ENCODE measurements around the gene RUBCNL.
"Not testable (repeated sequence)": the region's sequence is repeated elsewhere in the genome, so short reads cannot be mapped to it uniquely, and the experiment has no call there.

RUBCNL gene, protein sequence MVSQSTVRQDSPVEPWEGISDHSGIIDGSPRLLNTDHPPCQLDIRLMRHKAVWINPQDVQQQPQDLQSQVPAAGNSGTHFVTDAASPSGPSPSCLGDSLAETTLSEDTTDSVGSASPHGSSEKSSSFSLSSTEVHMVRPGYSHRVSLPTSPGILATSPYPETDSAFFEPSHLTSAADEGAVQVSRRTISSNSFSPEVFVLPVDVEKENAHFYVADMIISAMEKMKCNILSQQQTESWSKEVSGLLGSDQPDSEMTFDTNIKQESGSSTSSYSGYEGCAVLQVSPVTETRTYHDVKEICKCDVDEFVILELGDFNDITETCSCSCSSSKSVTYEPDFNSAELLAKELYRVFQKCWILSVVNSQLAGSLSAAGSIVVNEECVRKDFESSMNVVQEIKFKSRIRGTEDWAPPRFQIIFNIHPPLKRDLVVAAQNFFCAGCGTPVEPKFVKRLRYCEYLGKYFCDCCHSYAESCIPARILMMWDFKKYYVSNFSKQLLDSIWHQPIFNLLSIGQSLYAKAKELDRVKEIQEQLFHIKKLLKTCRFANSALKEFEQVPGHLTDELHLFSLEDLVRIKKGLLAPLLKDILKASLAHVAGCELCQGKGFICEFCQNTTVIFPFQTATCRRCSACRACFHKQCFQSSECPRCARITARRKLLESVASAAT

DNA sequence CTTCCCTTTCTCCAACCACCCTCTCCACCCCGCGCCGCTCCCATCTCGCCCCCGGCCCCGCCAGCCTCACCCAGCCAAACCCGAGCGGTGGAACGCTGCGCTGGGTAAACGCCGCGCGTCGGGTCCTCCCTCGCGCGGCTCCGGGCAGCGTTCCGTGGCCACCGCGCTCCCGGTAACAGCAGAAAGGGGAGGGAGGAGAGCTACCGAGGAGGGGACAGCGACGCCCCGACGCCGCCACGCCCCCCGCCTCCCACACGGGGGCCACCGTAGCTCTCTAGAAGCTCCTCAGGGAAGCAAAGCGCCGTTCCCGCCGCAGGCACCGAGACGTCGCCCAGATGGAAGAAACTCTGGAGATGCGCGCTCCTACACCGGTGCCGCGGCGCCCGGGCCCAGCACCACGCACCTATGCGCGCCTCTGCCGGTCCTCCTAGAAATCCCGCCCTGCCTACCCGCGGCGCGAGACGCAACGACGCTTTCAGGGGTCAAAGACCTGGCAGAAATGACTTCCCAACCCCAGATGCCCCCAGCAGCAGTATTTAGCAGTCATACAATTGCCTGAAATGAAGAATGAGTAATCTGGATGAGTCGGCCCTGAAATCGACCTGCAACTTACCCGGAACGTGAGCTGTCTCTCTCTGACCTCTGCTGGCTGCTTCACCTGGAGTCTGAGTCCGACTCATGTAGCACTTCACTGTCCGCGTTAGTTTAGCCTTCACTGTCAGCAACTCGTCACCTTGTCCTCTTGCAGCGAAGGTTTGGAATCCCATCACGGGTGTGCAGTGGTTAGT, at the start of gene RUBCNL:
Gene RUBCNL (minus strand): TSS at position 189 of the 788 bp plus-strand sequence. CDS start 14,777 bp downstream, outside the sequence.
- peak; percentile 17 for DNase-seq (ENCODE audit: low read depth)

DNA sequence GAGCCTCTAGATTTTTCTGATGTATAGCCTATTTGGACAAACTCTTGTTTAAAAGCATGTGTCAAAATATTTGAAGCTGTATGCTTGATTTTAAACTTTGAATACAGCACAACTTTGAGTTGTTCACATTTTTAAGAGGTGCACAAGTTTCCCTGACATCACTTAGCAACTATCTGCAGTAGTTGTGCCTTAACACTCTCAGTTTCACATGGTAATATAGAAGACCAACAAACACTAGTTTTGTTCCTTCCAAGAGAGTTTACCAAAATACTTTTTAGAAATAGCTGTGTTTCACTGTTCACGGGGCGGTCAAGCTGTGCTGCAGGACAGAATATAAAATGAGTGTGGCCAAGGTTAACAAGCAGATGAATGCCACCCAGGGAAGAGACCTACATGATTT, 42.5 kb upstream of the RUBCNL start:
- not testable (repeated sequence) for DNase-seq (ENCODE audit: low read depth)

DNA sequence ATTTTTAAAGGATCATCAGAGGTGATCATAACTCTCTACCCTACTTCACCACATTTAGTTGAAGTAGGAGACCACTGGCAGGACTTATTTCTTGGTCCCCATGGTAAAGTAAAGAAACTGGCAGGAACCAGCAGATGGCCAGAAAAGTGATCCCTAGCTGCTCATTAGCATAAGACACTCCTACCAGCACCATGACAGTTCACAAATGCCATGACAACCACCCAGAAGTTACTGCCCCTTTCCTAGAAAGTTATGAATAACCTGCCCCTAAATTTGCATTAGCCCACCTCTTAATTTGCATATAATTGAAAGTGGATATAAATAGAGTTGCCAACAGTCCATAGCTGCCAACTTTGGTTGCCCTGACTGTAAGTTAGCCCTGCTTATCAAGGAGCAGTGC, 18.4 kb upstream of the RUBCNL start:
- DNase-seq (ENCODE audit: low read depth) = no peak

DNA sequence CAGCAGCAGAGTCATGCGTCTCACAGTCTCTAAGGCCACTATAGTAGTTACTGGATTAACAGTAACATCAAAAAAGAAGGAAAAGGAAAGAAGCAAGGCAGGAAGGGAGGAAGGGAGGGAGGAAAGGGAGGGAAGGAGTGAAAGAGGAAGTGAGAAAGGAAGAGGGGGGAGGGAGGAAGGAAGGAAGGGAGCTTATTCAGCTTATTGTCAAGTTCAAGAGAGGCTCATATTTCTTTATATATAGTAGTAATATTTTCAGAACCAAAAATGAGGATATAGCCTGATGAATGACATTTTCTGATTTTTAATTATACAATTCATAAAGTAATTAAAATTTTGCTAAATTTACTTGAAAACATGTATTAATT, 17.7 kb upstream of the RUBCNL start:
- DNase-seq (ENCODE audit: low read depth) = no peak

DNA sequence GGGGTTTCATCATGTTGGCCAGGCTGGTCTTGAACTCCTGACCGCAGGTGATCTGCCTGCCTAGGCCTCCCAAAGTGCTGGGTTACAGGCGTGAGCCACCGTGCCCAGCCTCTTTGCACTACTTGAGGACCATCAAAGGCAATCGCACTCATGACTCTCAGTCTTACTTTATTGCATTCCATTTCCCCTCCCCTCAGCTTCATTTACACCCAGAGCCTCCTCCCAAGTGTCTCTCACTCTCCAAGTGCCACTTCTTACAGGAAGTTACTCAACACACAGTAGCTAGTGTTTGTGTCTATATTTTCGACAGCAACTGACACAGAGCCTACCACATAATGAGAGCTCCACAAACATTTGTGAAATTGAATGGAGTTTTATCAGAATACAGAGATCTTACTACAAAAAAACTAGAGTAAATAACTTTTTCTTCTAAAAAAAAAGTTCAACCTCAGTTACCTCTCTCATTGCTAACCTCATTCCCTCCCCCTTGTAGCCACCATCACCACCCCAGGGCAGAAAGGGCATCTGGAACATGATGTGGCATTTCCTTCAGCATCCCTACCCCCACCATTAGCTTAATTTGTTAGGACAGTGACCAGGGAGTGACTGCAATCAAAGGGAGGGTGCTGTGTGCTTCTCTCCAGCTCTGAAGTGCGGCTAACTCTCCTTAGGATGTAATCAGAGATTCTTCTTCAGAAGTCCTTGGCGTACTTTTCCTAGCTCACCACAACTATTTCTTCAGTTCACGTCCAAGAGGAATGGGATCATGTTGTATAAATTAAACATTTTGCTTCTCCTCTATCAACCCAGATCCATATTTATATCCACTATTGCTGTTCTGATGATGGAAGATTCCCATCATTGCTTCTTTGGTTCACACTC, 17.0 kb upstream of the RUBCNL start:
- DNase-seq (ENCODE audit: low read depth) = no peak

DNA sequence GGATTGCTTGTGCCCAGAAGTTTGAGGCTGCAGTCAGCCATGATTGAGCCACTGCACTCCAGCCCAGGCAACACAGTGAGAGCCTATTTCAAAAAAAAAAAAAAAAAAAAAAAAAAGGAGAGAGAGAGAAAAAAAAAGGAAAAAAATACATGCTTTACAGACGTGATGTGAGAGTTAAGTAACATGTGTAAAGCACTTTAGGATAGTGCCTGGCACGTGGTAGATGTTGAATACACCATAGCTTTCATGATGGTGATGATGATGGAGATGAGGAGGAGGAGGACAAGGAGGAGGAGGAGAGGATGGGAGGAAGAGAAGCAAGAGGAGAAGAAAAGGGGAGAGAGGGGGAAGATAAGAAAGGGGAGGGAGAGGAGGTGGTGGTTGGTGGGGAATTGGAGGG, 15.1 kb upstream of the RUBCNL start:
- no peak for DNase-seq (ENCODE audit: low read depth)

DNA sequence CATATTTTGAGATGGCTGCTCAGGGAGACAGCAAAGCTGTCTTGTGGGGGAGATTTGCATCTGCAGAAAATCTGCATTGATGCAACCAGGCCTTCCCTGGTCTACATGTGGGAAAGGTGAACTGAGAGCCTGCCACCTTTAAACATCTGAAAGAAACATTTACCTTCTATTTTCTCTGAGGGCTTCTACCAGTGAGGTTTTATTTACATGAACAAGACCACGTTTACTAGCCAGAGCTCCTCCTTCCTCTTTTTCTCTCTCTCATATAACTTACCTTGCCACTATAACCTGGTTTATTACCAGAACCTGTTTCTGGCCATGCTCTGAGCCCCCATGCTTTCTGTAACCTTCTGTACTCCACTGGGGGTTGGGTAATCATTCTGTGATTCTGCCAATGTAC, 14.4 kb upstream of the RUBCNL start:
- DNase-seq (ENCODE audit: low read depth) = no peak

DNA sequence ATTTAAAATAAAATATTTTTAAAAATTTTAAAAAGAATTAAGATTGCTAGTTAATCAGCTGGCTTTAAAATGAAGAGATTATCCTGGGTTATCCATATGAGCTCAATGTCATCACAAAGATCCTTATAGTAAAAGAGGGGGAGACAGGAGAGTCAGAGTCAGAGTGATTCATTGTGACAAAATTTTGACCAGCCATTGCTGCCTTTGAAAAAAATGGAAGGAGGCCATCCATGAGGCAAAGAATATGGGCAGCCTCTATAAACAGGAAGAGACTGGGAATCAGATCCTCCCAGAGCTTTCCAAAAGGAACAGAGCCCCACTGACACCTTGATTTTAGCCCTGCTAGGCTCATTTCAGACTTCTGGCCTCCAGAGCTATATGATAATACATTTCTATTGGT, 9.3 kb upstream of the RUBCNL start:
- no peak for DNase-seq (ENCODE audit: low read depth)

DNA sequence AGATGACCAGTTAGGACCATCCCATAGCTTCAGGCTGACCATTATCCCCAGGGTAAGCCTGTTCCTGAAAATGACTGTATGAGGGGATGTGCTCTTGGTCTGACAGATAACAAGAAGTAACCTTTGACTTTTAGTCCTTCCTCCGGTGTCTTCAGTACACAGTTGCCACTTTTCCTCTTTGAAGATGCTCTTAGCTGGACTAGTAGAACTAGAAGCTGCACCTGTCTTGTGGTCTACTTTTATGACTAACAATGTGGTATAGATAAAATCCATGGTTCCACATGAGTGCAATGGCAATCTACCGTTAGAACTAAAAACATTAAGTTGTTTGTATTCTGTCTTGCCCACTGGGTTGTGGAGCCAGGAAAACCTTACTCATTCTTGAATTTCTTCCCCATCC, 5.9 kb upstream of the RUBCNL start:
- no peak for DNase-seq (ENCODE audit: low read depth)

DNA sequence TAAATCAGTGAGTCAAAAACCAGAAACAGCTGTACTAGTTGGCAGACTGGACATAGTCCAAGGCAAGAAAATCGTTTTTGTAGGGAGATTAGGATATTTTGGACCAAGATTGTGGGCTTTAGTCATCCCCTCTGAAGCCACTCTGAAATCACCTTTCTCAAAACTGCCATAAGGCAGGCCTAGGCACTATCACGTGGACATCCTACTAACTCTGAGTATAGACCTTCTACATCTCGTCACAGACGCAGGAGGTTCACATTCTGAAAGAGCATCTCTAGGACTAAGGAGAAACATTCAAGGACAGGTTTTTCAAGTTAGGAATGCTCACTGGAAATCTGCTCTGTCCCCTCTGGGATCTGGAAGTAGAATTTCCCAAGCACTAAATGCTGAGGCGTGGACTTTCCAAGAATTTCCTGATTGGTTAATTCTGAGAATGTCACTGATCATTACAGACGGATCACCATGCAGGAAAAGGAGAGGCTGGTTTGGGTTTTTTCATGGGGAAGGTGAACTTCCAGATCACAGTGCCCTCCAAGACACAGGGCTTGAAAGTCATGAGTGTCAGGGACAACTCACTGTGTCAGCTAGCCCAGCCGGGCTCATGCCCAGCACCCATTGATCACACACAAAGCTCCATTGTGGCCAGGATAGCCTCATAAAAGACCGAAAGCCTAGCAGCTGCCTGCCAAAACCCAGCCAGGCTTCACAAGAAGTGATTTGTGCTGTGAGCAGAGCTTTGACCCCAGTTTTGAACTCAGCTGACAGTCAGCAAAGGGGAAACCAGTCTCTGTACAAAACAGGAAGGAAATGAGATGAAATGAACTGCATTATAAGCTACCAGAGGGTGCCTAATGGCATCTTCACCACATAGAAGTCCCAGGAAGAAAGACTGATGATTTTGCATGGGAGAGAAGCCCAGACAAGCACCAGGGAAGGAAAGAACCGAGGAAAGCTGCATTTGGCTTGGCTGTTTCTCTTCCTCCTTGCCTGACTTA, 2.7 kb upstream of the RUBCNL start:
- no peak for DNase-seq (ENCODE audit: low read depth)

DNA sequence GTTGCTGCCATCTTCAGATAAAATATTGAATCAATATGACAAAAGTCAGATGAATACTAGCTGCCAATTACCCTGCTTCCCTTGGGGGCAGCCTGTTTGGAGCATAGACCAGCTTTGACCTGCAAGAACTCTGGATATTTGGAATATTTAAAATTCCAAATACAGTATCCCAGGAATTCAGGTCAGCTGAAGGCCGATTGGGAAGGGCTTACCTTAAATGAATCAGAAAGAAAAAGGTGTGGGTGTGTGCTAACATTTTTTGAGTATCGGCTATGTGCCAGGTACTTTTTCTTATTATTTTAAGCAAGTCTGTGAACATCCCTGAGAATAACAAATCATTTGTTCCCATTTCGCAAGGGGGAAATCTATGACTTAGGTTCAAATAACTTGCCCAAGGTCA, 1.8 kb upstream of the RUBCNL start:
- DNase-seq (ENCODE audit: low read depth) = no peak

DNA sequence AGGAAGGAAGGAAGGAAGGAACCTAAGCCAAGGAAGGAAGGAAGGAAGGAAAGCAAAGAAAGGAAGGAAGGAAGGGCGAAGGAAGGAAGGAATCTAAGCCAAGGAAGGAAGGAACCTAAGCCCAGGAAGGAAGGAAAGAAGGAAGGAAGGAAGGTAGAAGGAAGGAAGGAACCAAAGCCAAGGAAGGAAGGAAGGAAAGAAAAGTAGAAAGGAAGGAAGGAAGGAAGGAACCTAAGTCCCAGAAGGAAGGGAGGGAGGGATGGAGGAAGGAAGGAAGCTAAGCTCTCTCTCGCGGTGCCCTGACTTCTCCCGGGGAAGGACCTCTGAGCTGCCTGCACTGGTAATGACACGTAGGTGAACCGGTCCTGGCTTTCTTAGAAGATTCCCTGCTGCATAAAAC, 1.3 kb upstream of the RUBCNL start:
- no peak for DNase-seq (ENCODE audit: low read depth)

DNA sequence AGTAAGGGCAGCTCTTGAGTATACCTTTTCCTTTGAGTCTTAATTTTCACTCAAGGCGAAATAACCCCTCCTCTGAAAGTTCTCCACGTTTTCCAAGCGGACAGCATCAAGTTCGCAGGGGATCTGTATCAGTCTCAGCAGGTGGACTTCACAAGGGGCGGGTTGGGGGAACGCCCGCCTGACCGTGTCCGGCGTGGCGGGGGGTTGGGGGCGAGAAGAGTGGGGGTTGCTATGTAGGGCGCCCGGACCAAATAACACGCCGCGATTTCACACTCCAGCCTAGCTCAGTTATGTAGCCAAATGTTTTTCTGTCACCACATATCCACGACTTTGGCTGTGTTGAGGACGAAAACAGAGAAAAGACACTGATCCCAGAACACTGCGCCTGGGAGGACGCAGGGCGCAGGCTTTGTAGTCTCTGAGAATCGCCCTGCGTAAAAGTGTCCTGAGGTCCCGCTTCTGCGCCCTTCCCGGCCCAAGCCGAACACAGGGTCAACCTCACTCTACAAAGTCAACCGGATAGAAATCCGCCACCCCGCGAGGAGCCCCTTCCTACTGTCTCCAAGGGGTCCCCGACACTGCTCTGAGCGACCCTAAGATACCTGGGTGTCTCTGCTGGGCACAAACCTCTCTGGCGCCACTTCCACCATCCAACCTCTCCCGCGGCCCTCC, 524 bp downstream of the RUBCNL start:
- DNase-seq (ENCODE audit: low read depth) = no peak

DNA sequence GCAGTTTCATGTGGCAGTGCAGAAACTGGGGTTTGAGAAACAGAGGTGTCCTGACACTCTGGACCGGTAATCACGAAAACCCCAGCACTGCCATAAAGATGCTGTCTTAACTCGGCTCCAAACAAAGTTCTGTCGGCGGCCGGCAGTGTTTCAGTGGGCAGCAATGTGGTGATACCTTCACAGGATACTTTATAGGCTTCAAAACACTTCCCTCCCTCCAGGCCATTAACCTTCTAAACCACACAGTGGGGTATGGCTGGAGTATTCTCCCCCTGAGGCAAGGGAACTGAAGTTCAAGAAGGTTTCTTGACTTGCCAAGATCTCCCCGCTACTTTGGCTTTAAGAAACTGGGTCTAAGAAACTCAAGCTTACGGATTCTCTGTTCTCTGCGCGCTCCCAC, 1.1 kb downstream of the RUBCNL start:
- DNase-seq (ENCODE audit: low read depth) = no peak

DNA sequence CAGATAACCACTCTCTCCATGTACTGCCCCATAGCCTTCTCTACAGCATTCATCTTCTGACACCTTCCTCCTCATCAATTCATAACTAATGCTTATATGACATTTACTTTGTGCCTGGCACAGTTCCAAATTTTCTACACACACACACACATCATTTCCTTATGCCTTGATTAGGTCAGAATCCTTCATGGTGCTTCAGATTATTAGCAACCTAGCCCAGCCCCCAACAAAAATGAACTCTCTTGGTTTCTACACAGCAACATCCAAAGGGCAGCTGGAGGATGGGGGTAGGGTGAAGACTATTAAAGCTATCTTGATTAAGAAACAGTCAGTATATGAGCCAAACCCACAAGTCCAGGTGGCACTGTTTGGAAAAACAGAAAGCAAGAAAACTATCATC, 3.7 kb downstream of the RUBCNL start:
- no peak for DNase-seq (ENCODE audit: low read depth)

DNA sequence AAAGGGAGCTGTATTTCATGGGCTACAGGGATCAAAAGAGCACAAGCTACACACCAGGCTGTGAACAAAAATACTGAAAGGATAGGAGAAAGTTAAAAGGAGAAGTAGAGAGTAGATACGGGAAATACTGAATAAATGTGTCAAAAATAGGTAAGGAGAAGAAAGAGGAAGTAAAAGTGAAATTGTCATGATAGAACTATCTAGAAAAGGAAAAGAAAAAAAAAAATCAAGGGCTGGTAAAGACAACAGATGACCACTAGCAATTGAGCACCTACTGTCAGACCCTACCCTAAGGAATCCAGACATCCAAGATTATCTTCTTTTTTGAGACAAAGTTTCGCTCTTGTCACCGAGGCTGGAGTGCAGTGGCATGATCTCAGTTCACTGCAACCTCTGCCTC, 4.8 kb downstream of the RUBCNL start:
- DNase-seq (ENCODE audit: low read depth) = no peak

DNA sequence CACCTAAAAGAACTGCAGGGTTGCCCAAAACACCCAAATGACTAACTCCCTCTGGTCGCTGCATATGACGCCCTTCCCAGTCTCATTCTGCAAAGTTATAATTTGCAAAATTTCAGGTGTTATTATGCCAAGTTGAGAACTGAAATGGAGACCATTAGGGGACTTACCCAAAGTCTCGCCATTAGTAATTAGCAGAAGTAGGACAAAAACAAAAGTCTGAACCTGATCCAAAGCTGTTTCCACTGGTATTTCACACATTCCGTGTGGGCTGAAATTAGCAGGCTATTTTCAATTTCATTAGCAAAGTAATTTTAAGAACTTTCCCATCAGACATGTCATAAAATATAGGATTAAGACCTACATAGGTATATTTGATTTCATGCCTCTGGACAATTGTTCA, 6.8 kb downstream of the RUBCNL start:
- DNase-seq (ENCODE audit: low read depth) = no peak

DNA sequence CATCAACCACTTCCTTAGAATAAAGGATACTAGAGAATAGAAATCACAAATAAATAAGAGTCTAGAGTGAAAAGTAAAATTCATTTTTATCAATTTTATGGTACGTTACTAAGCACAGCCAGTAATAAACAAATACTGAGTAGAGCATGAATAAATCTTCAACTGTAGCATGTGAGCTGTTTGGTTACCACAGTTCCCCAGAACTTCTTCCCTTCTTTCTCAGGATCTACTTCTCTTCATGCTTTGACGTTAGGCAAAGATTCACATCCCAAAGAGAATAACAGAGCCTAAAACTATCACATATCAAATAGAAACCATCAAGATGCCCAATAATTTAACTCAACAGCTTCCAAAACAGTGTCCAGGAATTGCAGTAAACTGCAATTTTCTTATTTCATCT, 7.4 kb downstream of the RUBCNL start:
- no peak for DNase-seq (ENCODE audit: low read depth)

DNA sequence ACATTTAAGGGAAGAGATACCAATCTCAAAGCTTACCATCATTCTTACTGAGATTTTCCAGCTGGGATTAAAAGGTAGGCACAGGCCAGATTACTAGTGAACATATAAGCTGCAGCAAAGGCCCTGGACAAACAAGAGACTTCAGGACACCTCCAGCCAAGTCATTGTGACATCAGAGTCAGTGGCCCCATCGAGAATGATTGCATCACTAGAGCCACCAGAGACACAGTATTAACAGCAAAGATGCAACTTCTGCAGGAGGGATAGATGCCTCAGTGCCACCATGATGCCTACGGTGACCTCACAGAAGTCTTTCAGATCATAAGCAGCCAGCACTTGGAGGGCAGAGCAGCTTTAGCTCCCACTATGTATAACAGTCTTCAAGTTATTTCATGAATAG, 8.6 kb downstream of the RUBCNL start:
- DNase-seq (ENCODE audit: low read depth) = no peak

DNA sequence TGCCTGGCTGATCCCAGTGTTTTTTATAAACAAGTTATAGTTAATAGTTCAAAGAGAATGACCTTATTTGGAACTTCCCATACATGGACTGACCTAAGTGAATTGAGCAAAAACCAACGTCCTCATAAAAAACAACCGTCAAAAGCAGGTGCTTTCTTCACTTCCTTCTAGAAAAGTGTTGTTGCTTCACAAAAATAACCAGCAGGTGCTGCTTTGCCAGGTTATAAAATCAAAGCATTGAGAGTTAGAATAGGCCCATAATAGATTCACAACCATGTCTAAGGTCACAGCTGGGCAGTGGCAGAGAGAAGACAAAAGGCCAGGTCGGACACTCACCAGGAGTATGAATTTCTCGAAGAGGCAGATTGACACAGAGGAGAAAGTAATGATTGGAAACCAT, 9.5 kb downstream of the RUBCNL start:
- DNase-seq (ENCODE audit: low read depth) = no peak

Measured in activated T-cell treated with anti-CD3 and anti-CD28 coated beads for 24 hours (primary cell).